Measurements from ENCODE around the gene MZT2A. TPM values are rescaled to one million over a fixed set of nuclear protein-coding genes. Genes with fewer than 3 reads are reported as not detected.

MZT2A gene
- total RNA-seq, result 45.2 and 89.7 TPM in 2 replicates

GRCh38 chr2:131492015-131492417 lies at the start of gene MZT2A:
Gene MZT2A (minus strand): TSS chr2:131492397. CDS start chr2:131492376, 21 bp downstream.

DNA sequence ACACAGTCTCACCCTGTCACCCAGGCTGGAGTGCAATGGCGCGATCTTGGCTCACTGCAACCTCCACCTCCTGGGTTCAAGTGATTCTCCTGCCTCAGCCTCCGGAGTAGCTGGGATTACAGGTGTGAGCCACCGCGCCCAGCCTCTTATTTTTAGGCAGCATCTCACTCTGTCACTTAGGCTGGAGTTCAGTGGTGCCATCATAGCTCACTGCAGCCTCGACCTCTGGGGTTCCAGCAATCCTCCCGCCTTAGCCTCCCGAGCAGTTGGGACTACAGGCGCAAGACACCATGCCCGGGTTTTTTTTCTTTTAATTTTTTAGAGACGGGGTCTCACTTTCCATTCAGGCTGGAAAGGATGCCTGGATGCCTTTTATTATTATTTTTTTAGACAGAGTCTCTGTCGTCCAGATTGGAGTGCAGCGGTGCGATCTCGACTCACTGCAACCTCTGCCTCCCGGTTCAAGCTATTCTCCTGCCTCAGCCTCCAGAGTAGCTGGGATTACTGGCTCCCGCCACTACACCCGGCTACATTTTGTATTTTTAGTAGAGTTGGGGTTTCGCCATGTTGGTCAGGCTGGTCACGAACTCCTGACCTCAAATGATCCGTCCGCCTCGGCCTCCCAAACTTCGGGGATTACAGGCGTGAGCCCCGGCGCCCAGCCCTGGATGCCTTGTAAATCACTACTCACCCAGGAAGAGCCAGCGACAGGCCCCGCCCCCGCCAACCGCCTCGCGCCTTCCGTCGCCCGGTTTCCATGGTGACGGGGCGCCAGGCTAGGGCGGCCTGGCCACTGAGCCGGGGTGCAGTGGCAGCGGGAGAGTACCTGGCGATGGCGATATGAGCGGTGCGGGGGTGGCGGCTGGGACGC lies 35.2 kb upstream of the MZT2A start, which contains the start of gene CCDC74A:
CCDC74A (plus strand) TSS at position 758 of the 871 bp plus-strand sequence; CDS start at position 841, 83 bp downstream.

DNA sequence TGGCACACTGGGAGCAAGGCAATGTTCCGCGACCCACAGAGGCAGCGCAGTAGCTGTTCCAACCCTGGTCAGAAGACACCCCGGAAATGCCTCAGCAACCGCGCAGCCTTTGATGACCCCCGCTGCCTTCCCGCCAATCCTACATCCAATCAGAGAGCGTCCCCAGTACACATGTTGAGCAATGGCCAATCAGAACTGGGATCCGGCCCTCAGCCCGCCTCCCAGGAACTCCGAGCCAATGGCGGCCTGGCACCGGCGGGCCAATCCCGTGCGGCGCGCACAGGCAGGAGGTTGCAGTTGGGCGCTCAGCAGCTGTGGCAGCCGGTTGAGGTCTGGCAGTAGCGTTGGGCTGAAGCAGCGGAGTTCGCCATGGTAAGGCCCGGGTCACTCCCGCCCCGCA lies 16.4 kb downstream of the MZT2A start, which contains the start of gene TUBA3D:
TUBA3D (plus strand) TSS at position 289 of the 400 bp plus-strand sequence; CDS start at position 370, 81 bp downstream.

Other genes starting within 250 kb of the MZT2A start
- under 0.01 TPM in 1 of 2 replicates, not detected in the other for gene RAB6D, start 128.2 kb downstream of the MZT2A start, total RNA-seq
- gene TUBA3D, start 16.3 kb downstream of the MZT2A start, total RNA-seq, result not detected in 2 replicates
- 5.9 and 6.6 TPM in 2 replicates for gene CCDC74A, start 35.5 kb upstream of the MZT2A start, total RNA-seq